GM12864 (cell line): ENCODE data around the gene PRDM2.

ENCODE experiments used
- DNase-seq: peaks from one replicate; pipeline ENCODE4 v3.0.0-alpha.2; 2011; ENCODE audit warnings: low read depth
- H3K4me3 ChIP-seq: 2 replicates; pipeline ENCODE4 v1.5.1; 2011; ENCODE audit warnings: mild to moderate bottlenecking, low read depth, low read length, control low read depth
- CTCF ChIP-seq: IDR thresholded peaks from 2 replicates; pipeline ENCODE4 v1.5.1; 2011; ENCODE audit warnings: low read depth, mild to moderate bottlenecking, moderate library complexity, low read length, control low read depth, inconsistent platforms; ENCODE audit errors: missing control alignments

Gene PRDM2

GRCh38 chr1:13749543-13750341 is 49.8 kb downstream of the PRDM2 start:
- no peak for DNase-seq
- peak overlapping the region; percentile 67 for H3K4me3 ChIP-seq
- no peak for TF ChIP-seq CTCF

GRCh38 chr1:13751458-13751871 is 51.5 kb downstream of the PRDM2 start:
- TF ChIP-seq CTCF, result no peak
- DNase-seq, result peak; percentile 67
- peak overlapping the region; percentile 67; the same call in 1 of the 2 replicates for H3K4me3 ChIP-seq

GRCh38 chr1:13751985-13752384 is 52.0 kb downstream of the PRDM2 start:
- peak overlapping the region; percentile 36; the same call in 1 of the 2 replicates for H3K4me3 ChIP-seq
- TF ChIP-seq CTCF, result no peak
- DNase-seq, result no peak

- H3K4me3 ChIP-seq, result no peak overlapping the region; the same call in 1 of the 2 replicates
- no peak for TF ChIP-seq CTCF
- no peak for DNase-seq
These were observed 52.9 kb downstream of the PRDM2 start for GRCh38 chr1:13752852-13753251.

- peak; percentile 61 for DNase-seq
- peak overlapping the region; percentile 11; the same call in 1 of the 2 replicates for H3K4me3 ChIP-seq
- TF ChIP-seq CTCF, result no peak
These were observed 53.8 kb downstream of the PRDM2 start for GRCh38 chr1:13753636-13754402.

GRCh38 chr1:13754510-13755103 is 54.6 kb downstream of the PRDM2 start:
- H3K4me3 ChIP-seq, result peak overlapping the region; percentile 3

More at GRCh38 chr1:13754510-13755103, 54.6 kb downstream of the PRDM2 start:
- DNase-seq, result no peak
- TF ChIP-seq CTCF, result no peak
